GM13977 (cell line): ENCODE measurements around the gene CDKN1C.

Experiments used
- DNase-seq: peaks from one replicate; pipeline ENCODE4 v3.0.0; 2012; ENCODE audit warnings: low spot score
- CTCF ChIP-seq: IDR thresholded peaks from 2 replicates; pipeline ENCODE4 v1.5.1; 2012; ENCODE audit warnings: mild to moderate bottlenecking, control low read depth; ENCODE audit not compliant: insufficient read depth; ENCODE audit errors: extremely low read depth, missing control alignments
- in situ Hi-C: fragments of 300-500 bp; cut with MboI; formaldehyde crosslinking; loops from one replicate; pipeline ENCODE4 v1.12.0; 2022; ENCODE audit warnings: low sequenced_read_pairs, low pct_unique_long_range_greater_than_20kb, mixed read lengths, inconsistent platforms; ENCODE audit not compliant: unreplicated experiment

Gene CDKN1C

GRCh38 chr11:2927121-2927800 is 41.7 kb upstream of the CDKN1C start:
- no peak for DNase-seq
- in situ Hi-C loops, result no loop called here
- TF ChIP-seq CTCF, result no peak

GRCh38 chr11:2926611-2927051 is 41.1 kb upstream of the CDKN1C start:
- no peak for DNase-seq
- in situ Hi-C loops, result no loop called here

GRCh38 chr11:2924821-2925675 is 39.5 kb upstream of the CDKN1C start:
- in situ Hi-C loops, result no loop called here
- DNase-seq, result no peak
- no peak for TF ChIP-seq CTCF

More at GRCh38 chr11:2926611-2927051, 41.1 kb upstream of the CDKN1C start:
- TF ChIP-seq CTCF, result no peak

- TF ChIP-seq CTCF, result no peak
- in situ Hi-C loops, result no loop called here
- no peak for DNase-seq
Observed at GRCh38 chr11:2924381-2924780, 38.8 kb upstream of the CDKN1C start.

- no peak for TF ChIP-seq CTCF
- in situ Hi-C loops, result no loop called here
- DNase-seq, result no peak
Observed at GRCh38 chr11:2923446-2924375, 38.1 kb upstream of the CDKN1C start.

- DNase-seq, result no peak
- no peak for TF ChIP-seq CTCF
- in situ Hi-C loops, result no loop called here
Observed at GRCh38 chr11:2922655-2923054, 37.1 kb upstream of the CDKN1C start.
